Measurements from ENCODE around the gene KIF18A.

DNA sequence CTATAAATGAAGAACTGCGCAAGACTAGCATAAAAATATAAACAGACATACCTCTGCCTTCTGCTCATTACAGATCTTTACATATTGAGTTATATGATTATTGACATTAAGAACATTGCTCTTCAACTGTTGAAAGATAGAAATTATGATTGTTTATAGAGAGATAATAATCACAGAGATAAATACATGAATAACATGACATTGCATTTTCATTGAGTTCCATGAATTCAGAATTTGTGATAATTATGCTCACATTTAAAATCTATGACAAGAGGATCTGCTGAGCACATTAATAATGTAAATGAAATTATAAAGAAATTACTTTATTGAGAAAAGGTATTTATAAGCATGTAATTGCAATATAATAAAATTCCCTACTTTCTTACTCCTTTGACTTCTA, 24.8 kb downstream of the KIF18A start:
- TF ChIP-seq, protein P1, sequence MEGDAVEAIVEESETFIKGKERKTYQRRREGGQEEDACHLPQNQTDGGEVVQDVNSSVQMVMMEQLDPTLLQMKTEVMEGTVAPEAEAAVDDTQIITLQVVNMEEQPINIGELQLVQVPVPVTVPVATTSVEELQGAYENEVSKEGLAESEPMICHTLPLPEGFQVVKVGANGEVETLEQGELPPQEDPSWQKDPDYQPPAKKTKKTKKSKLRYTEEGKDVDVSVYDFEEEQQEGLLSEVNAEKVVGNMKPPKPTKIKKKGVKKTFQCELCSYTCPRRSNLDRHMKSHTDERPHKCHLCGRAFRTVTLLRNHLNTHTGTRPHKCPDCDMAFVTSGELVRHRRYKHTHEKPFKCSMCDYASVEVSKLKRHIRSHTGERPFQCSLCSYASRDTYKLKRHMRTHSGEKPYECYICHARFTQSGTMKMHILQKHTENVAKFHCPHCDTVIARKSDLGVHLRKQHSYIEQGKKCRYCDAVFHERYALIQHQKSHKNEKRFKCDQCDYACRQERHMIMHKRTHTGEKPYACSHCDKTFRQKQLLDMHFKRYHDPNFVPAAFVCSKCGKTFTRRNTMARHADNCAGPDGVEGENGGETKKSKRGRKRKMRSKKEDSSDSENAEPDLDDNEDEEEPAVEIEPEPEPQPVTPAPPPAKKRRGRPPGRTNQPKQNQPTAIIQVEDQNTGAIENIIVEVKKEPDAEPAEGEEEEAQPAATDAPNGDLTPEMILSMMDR (IDR thresholded peaks at IDR 0.05; ENCODE audit: low read length) = no peak
- TF ChIP-seq EZH2 (optimal IDR thresholded peaks at IDR 0.05; ENCODE audit: low read depth, low read length) (no peak), EZH2phosphoT487 (IDR thresholded peaks at IDR 0.05; ENCODE audit: low read length) (no peak)

Data from MM.1S (cell line).